Activated CD4-positive, alpha-beta T cell treated with anti-CD3 and anti-CD28 coated beads for 36 hours (primary cell): ENCODE results near the gene FLACC1. TPM values are rescaled to one million over a fixed set of nuclear protein-coding genes. Genes with fewer than 3 reads are reported as not detected.

Source experiments
- ATAC-seq: fragments of 200-7000 bp; cut with Tn5 transposase; one replicate; pipeline ENCODE4 v1.10.0; 2021; ENCODE audit warnings: mild to moderate bottlenecking, moderate library complexity
- CTCF ChIA-PET: fragments of 350-600 bp; sonication (Branson Sonifier 250); formaldehyde crosslinking; loops from one replicate; lab custom pipeline; 2021; ENCODE audit warnings: antibody characterized with exemption; lab: Charles Lee
- POLR2A ChIA-PET: fragments of 350-600 bp; sonication (Branson Sonifier 250); formaldehyde crosslinking; loops from one replicate; lab custom pipeline; 2021; ENCODE audit warnings: antibody characterized with exemption, inconsistent platforms; lab: Charles Lee
- DNase-seq: peaks from one replicate; pipeline ENCODE4 v3.0.0-alpha.2; 2020
- H3K27ac Mint-ChIP-seq: one replicate; pipeline ENCODE4 v1.8.0; 2021; ENCODE audit warnings: mixed read lengths
- H3K27me3 Mint-ChIP-seq: one replicate; pipeline ENCODE4 v1.8.0; 2021; ENCODE audit warnings: mixed read lengths
- H3K36me3 Mint-ChIP-seq: one replicate; pipeline ENCODE4 v1.8.0; 2021; ENCODE audit warnings: low read depth, mixed read lengths
- H3K4me1 Mint-ChIP-seq: one replicate; pipeline ENCODE4 v1.8.0; 2021; ENCODE audit warnings: mixed read lengths
- H3K4me3 Mint-ChIP-seq: one replicate; pipeline ENCODE4 v1.8.0; 2021; ENCODE audit warnings: mild to moderate bottlenecking, moderate library complexity, mixed read lengths
- H3K9me3 Mint-ChIP-seq: one replicate; pipeline ENCODE4 v1.8.0; 2021; ENCODE audit warnings: low read depth, mixed read lengths
- intact Hi-C, 2 experiments: fragments of 100-400 bp; cut with DNase I in 1 of 2; cut with micrococcal nuclease in 1 of 2; formaldehyde crosslinking; loops; one replicate each; pipeline versions ENCODE4 v1.14.2 to v1.15.1; 2022 to 2024; cut with DNase I, micrococcal nuclease
- total RNA-seq, 2 experiments: library from RNA; stranded (reverse); gene quantifications; one replicate each; pipeline ENCODE4 v1.2.3, GENCODE V29; 2021

Gene FLACC1
- total RNA-seq, 2 experiments from 2014 or later: 0.48 to 0.72 TPM

DNA sequence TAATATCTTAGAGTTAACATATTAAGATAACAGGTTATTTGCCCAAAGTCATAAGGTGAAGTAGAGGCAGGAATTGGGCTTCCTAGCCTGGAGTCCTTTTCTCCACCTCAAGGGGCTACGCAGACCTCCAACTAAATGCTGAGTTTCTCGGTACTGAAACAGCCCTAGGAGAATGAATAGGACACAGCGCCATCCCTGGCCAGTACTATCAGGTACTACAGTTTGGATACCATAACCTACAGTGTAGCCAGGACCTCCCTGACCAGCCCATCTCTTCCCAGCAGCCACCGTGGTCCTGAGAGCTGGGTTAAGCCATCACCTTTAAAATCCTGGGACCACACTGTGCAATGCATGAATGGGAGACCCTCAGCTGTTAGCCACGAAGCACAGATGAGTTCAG is 81.2 kb downstream of the FLACC1 start:
- Mint-ChIP-seq H3K27ac (no peak overlapping the region), H3K27me3 (no peaks in the 10 kb centered on the region), H3K36me3 (peaks cover 72% of the 10 kb centered on the region), H3K4me3 (no peak overlapping the region), H3K4me1 (peaks cover 54% of the 10 kb centered on the region), H3K9me3 (no peaks in the 10 kb centered on the region)
- DNase-seq (no peak), ATAC-seq (no peak)
- intact Hi-C loops: no loop called here
- ChIA-PET CTCF (interaction anchor here (1.1 to 5.1 kb wide), 3 partner anchors 10 to 43 kb away, joined by 3 to 32 read pairs (median 3); no protein-coding TSS in a partner anchor), POLR2A (no interaction called here)

- no peaks in the 10 kb centered on the region for H3K27me3 Mint-ChIP-seq
Measured at GRCh38 chr2:201275069-201275468, 82.1 kb downstream of the FLACC1 start.

DNA sequence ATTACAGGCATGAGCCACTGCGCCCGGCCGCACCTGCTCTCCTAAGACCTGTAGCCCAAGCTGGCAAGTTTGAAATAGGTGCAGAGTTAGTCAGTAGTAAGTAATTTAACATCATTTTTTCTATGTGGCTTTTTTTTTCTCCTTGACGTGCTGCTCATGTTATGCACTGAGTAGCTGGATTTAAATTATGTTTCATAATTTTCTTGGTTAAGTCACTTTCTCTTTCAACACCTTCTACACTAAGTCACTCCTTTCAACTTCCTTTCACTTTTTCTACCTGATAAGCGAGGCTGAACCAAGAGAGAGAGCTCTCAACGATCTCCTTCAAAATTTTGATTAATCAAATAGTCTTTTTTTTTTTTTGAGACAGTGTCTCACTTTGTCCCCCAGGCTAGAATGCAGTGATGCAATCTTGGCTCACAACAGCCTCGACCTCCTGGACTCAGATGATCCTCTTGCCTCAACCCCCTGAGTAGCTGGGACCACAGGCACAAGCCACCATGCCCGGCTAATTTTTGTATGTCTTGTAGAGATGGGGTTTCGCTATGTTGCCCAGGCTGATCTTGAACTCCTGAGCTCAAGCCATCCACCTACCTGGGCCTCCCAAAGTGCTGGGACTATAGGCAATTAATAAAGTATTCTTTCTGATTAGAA is 83.7 kb downstream of the FLACC1 start:
- POLR2A ChIA-PET: interaction anchor here (0.6 to 1.1 kb wide), 2 partner anchors 37 to 40 kb away, joined by 4 to 10 read pairs; no protein-coding TSS in a partner anchor
- peaks cover 59% of the 10 kb centered on the region for H3K4me1 Mint-ChIP-seq
- no peaks in the 10 kb centered on the region for H3K27me3 Mint-ChIP-seq
- peaks cover 77% of the 10 kb centered on the region for H3K36me3 Mint-ChIP-seq
- intact Hi-C loops: loop anchor here (5.0 kb wide), 1 partner anchor 36 kb away; no protein-coding TSS in a partner anchor
- no peak for DNase-seq
- no peak overlapping the region for H3K4me3 Mint-ChIP-seq
- CTCF ChIA-PET: interaction anchor here (0.6 to 2.8 kb wide), 4 partner anchors 10 to 124 kb away, joined by 3 to 13 read pairs (median 4); no protein-coding TSS in a partner anchor
- H3K27ac Mint-ChIP-seq: peak overlapping the region; percentile 51
- no peaks in the 10 kb centered on the region for H3K9me3 Mint-ChIP-seq
- ATAC-seq: peak; percentile 68

More at GRCh38 chr2:201275069-201275468, 82.1 kb downstream of the FLACC1 start:
- intact Hi-C loops: no loop called here
- H3K4me3 Mint-ChIP-seq: no peak overlapping the region
- H3K9me3 Mint-ChIP-seq: no peaks in the 10 kb centered on the region
- DNase-seq: no peak
- ChIA-PET POLR2A (no interaction called here), CTCF (interaction anchor here (0.6 to 2.8 kb wide), 6 partner anchors 9 to 84 kb away, joined by 3 to 13 read pairs (median 4); no protein-coding TSS in a partner anchor)
- ATAC-seq: no peak
- H3K4me1 Mint-ChIP-seq: peaks cover 57% of the 10 kb centered on the region
- H3K36me3 Mint-ChIP-seq: peaks cover 75% of the 10 kb centered on the region
- peak overlapping the region; percentile 11 for H3K27ac Mint-ChIP-seq

DNA sequence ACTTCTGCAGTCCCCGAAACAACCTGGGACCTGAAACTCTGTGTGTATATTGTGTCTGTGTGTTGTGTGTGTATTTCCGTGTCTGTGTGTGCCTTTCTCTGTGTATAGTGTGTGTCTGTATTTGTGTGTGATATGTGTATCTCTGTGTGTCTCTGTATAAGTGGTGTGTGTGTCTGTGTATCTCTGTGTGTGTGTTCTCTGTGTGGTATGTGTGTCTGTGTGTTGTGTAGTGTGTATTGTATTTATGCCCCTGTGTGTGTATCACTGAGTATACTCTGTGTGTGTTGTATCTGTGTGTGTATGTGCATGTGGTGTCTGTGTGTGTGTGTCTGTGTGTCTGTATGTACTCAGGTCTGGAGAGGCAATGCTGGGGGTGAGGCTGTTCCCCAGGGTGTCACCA is 85.2 kb downstream of the FLACC1 start:
- peak; percentile 27 for ATAC-seq
- H3K36me3 Mint-ChIP-seq: peaks cover 78% of the 10 kb centered on the region
- no peaks in the 10 kb centered on the region for H3K27me3 Mint-ChIP-seq
- H3K27ac Mint-ChIP-seq: peak overlapping the region; percentile 66
- CTCF ChIA-PET: no interaction called here
- intact Hi-C loops: loop anchor here (1.0 to 5.0 kb wide), 2 partner anchors 9 to 35 kb away; no protein-coding TSS in a partner anchor
- POLR2A ChIA-PET: no interaction called here
- DNase-seq: no peak
- no peaks in the 10 kb centered on the region for H3K9me3 Mint-ChIP-seq
- H3K4me3 Mint-ChIP-seq: no peak overlapping the region
- peaks cover 64% of the 10 kb centered on the region for H3K4me1 Mint-ChIP-seq

DNA sequence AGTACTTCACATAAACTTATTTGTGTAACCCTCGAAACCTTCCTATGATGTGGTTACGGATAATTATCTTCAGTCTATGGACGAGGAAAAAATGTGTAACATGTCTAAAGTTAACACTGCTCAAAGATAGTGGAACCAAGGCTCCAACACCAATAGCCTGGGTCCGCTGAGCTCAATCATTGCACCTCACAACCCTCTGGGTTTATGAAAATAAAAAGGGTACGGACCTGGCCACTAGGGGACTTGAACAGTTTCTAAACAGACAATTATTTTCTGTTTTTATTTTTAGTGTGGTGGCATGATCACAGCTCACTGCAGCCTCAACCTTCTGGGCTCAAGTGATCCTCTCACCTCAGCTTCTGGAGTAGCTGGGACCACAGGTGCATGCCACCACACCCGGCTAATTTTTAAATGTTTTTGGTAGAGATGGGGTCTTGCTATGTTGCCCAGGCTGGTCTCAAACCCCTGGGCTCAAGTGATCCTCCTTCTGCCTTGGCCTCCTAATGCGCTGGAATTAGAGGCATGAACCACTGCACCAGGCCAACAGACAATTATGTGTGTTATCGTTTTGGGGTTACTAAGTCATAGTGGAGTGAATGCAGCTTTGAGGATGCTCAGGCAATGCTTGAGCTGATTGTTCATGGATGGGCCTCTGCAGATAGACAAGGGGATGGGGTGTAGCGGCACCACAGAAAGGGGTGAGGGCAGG is 86.7 kb downstream of the FLACC1 start:
- Mint-ChIP-seq H3K27ac (peak overlapping the region; percentile 38), H3K4me3 (no peak overlapping the region), H3K9me3 (no peaks in the 10 kb centered on the region), H3K27me3 (no peaks in the 10 kb centered on the region), H3K36me3 (peaks cover 79% of the 10 kb centered on the region), H3K4me1 (peaks cover 78% of the 10 kb centered on the region)
- ChIA-PET CTCF (interaction anchor here (1.7 to 4.6 kb wide), 4 partner anchors 9 to 38 kb away, joined by 4 to 23 read pairs (median 12); no protein-coding TSS in a partner anchor), POLR2A (no interaction called here)
- intact Hi-C loops: loop anchor here (5.0 kb wide), 1 partner anchor 33 kb away; no protein-coding TSS in a partner anchor
- ATAC-seq: no peak
- DNase-seq: no peak

- DNase-seq (no peak), ATAC-seq (no peak)
- intact Hi-C loops: loop anchor here (5.0 kb wide), 1 partner anchor 32 kb away; no protein-coding TSS in a partner anchor
- no peaks in the 10 kb centered on the region for H3K27me3 Mint-ChIP-seq
- H3K27ac Mint-ChIP-seq: no peak overlapping the region
- H3K4me1 Mint-ChIP-seq: peaks cover 82% of the 10 kb centered on the region
- POLR2A ChIA-PET: no interaction called here
- H3K4me3 Mint-ChIP-seq: no peak overlapping the region
- CTCF ChIA-PET: interaction anchor here (1.7 to 4.6 kb wide), 4 partner anchors 10 to 37 kb away, joined by 4 to 23 read pairs (median 12); no protein-coding TSS in a partner anchor
- H3K36me3 Mint-ChIP-seq: peaks cover 74% of the 10 kb centered on the region
- no peaks in the 10 kb centered on the region for H3K9me3 Mint-ChIP-seq
Measured at GRCh38 chr2:201269764-201270163, 87.4 kb downstream of the FLACC1 start.

DNA sequence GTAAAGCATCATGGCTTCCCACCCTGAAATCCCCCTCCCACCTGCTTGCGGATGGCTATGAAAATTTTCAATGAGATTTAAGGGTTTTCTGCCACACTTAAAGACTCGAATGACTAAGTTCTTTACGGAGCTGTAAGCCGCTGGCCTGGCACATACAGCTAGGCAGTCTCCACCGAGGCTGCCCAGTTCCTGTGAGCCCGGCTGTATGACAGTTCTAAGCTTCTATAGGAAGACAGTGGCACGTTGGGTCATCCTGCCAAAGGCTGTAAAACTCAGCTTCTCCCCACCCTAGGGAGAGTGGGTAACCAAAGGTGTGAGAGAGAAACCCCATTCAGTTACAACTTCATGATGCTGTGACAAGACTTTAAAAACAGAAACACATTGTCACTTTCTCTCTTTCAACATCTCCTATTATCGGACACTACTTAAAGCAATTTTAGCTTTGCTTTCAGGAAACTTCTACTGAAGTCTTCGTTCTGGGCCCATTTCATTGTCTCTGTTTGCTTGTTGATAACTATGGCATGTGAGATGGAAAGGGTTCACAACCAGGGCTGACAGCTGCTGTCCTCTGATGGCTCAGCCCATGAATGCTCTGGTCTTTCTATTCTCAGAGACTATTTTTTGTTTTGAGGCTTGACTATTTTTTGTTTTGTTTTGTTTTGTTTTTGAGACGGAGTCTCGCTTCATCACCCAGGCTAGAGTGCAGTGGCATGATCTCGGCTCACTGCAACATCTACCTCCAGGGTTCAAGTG is 89.7 kb downstream of the FLACC1 start:
- Mint-ChIP-seq H3K4me1 (peaks cover 91% of the 10 kb centered on the region), H3K27me3 (no peaks in the 10 kb centered on the region), H3K4me3 (no peak overlapping the region), H3K27ac (peak overlapping the region; percentile 33), H3K36me3 (peaks cover 57% of the 10 kb centered on the region), H3K9me3 (no peaks in the 10 kb centered on the region)
- ChIA-PET POLR2A (interaction anchor here (0.7 kb wide), 1 partner anchor 13 kb away, joined by 6 read pairs; no protein-coding TSS in a partner anchor), CTCF (interaction anchor here (0.5 to 4.9 kb wide), 4 partner anchors 11 to 221 kb away, joined by 3 to 32 read pairs (median 13); no protein-coding TSS in a partner anchor)
- intact Hi-C loops: no loop called here
- ATAC-seq: peak; percentile 7
- DNase-seq: peak; percentile 47

GRCh38 chr2:201266629-201267028 is 90.5 kb downstream of the FLACC1 start:
- H3K27ac Mint-ChIP-seq: peak overlapping the region; percentile 72
- ChIA-PET POLR2A (no interaction called here), CTCF (interaction anchor here (1.5 to 4.9 kb wide), 3 partner anchors 12 to 34 kb away, joined by 4 to 32 read pairs (median 23); no protein-coding TSS in a partner anchor)
- no peaks in the 10 kb centered on the region for H3K27me3 Mint-ChIP-seq
- no peak for DNase-seq
- no peaks in the 10 kb centered on the region for H3K9me3 Mint-ChIP-seq
- intact Hi-C loops: no loop called here
- peaks cover 56% of the 10 kb centered on the region for H3K36me3 Mint-ChIP-seq
- peaks cover 87% of the 10 kb centered on the region for H3K4me1 Mint-ChIP-seq
- no peak overlapping the region for H3K4me3 Mint-ChIP-seq
- no peak for ATAC-seq

- Mint-ChIP-seq H3K4me1 (peaks cover 76% of the 10 kb centered on the region), H3K9me3 (no peaks in the 10 kb centered on the region), H3K36me3 (peaks cover 46% of the 10 kb centered on the region), H3K4me3 (peak overlapping the region; percentile 66), H3K27ac (peak overlapping the region; percentile 78), H3K27me3 (no peaks in the 10 kb centered on the region)
- CTCF ChIA-PET: interaction anchor here (0.7 to 4.9 kb wide), 14 partner anchors 14 to 100 kb away, joined by 3 to 32 read pairs (median 3); partner anchors contain the start of gene CASP10
- POLR2A ChIA-PET: interaction anchor here (0.6 to 0.7 kb wide), 3 partner anchors 17 to 1009 kb away, joined by 3 to 6 read pairs (median 3); partner anchors contain the start of gene STRADB
- ATAC-seq (no peak), DNase-seq (no peak)
- intact Hi-C loops: loop anchor here (5.0 kb wide), 3 partner anchors 378 to 1003 kb away; partner anchors contain the start of genes NOP58 (in 2 of the 2) and TMEM237 (in 1 of the 2)
Measured at GRCh38 chr2:201264472-201265173, 92.5 kb downstream of the FLACC1 start.

GRCh38 chr2:201263779-201264178 is 93.4 kb downstream of the FLACC1 start:
- no peak for ATAC-seq

More at GRCh38 chr2:201263779-201264178, 93.4 kb downstream of the FLACC1 start:
- Mint-ChIP-seq H3K27me3 (no peaks in the 10 kb centered on the region), H3K9me3 (no peaks in the 10 kb centered on the region), H3K36me3 (peaks cover 39% of the 10 kb centered on the region), H3K27ac (peak overlapping the region; percentile 78), H3K4me1 (peaks cover 75% of the 10 kb centered on the region), H3K4me3 (peak overlapping the region; percentile 66)
- ChIA-PET CTCF (interaction anchor here (0.7 to 4.9 kb wide), 11 partner anchors 10 to 552 kb away, joined by 3 to 32 read pairs (median 4); partner anchors contain the start of gene CASP10), POLR2A (interaction anchor here (0.7 to 1.6 kb wide), 3 partner anchors 80 to 374 kb away, joined by 3 to 4 read pairs (median 3); partner anchors contain the start of genes NIF3L1, PPIL3 and STRADB)
- DNase-seq: peak; percentile 47
- intact Hi-C loops: loop anchor here (1.0 to 5.0 kb wide), 5 partner anchors 9 to 1004 kb away; partner anchors contain the start of genes NOP58 (in 2 of the 2) and TMEM237 (in 1 of the 2)
